NOMO-1 treated with DMSO at 0.1 percent for 48 hours (cell line): Measurements from ENCODE around the gene ZSCAN22.

Experiments
- DNase-seq: peaks from one replicate; lab custom pipeline; 2025; ENCODE audit not compliant: unreplicated experiment; lab: John Stamatoyannopoulos, UW

Gene ZSCAN22

DNA sequence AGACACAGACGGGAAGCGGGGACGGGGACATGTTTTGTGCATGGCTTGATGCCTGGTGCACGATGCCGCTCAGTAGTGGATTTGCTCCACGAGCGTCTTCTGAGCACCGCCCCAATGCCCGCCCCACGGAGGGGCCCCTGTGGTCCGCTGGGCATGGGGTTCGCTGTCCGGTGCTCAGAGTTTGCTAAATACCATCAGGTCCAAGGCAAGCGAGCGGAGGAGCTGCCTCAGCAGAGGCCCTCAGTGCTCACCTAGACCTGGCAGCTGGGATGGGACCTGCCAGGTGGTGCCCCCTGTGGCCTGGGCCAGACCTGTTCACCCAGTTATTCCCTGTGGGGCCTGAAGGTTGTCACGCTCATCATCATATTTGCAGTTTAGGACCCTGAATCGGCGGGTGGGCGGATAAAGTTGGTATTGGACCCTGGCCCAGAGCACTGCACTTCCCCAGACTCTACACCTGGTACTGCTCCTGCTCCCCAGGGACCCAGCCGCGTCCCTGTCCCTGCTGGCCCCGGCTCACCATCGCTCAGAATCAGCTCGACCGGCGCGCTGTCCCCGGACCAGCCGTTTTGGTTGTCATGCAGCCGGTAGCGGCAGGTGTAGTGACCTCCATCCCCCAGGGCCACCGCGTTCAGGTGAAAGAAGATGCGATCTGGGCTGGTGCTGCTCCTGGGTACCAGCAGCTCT, 24.2 kb downstream of the ZSCAN22 start:
- DNase-seq = no peak

DNA sequence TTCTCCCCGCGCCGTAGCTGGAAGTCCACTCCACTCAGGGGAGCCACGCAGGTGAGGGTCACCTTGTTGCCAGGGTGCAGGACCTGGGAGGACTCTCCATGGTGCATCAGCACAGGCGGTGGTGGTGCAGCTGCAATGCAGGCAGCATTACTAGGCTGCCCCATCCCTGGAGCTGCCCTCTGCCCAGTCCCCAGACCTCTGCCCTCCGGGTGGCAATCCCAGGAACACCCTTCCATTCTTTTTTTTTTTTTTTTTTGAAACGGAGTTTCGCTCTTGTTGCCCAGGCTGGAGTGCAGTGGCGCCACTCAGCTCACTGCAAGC, 24.7 kb downstream of the ZSCAN22 start:
- DNase-seq = no peak

DNA sequence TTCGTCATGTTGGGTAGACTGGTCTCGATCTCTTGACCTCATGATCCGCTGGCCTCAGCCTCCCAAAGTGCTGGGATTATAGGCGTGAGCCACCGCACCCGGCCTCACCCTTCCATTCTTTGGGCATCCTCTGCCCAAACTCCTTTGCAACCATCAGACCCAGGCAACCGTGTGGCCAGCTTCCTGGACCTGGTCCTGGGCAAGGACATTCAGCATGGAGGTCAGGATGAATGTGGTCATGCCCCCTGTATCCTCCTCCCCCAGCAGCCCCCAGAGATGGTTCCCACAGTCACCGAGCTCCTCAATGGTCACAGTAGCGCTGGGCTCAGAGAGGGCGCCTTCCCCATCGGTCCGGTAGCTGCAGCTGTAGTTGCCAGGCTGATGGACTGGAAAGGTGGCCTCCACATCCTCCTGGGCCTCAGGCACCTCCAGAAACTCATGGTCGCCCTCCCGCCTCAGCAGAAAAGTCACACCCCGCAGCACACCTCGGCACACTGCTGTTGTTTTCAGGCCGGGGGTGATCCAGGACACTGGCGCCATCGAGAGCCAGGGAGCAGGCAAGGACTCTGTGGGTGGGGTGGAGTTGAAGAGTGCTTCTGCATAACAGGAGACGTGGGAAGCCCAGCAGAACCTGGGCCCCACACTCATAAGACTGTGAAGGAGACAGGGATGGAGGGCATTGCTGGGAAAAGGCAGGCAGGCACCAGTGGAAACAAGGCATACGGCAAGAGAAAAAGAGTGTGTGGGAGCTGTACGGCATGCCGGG, 25.4 kb downstream of the ZSCAN22 start:
- no peak for DNase-seq

DNA sequence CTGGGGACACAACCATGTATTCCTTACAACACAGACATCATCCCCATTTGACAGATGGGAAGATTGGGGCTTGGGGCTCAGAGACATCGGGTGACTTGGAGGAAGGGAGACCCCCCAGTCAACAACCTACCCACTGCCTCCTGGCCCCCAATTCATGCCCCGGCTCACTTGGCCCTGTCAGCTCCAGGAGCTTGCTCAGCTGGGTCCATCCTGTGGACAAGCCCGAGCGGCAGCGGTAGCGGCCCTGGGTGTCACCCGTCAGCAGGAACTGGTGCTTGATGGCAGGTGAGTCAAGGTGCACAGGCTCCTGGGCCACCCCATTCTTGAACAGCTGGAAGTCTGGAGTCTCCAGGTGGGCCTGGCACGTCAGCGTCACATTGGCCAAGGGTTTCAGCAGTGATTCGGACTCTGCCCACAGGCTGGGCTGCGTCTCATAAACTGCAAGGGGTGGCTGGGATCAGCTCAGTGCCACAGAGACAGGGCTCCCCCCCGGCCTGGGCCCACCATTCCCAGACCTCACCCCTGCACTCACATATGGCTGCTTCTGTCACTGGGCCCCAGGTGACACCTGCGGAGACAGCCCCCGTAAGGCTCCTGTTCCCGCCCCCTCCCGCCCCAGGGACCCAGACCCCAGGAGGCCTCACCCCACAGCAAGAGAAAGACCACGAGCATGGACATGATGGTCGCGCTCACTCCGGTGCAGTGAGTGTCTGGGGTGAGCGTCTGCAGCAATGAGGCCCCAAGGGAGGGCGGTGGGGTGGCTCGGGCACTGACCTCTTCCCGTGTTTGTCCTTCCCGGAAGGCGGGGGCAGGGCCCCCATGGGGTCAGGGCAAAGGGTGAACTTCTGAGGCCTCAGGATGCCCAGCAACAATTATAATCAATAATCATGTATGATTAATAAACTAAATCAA, 26.2 kb downstream of the ZSCAN22 start, which contains the start of gene A1BG:
TSS of gene A1BG (minus strand) at position 733 of the 912 bp plus-strand sequence. CDS start at position 678, 55 bp downstream.
- DNase-seq = no peak

DNA sequence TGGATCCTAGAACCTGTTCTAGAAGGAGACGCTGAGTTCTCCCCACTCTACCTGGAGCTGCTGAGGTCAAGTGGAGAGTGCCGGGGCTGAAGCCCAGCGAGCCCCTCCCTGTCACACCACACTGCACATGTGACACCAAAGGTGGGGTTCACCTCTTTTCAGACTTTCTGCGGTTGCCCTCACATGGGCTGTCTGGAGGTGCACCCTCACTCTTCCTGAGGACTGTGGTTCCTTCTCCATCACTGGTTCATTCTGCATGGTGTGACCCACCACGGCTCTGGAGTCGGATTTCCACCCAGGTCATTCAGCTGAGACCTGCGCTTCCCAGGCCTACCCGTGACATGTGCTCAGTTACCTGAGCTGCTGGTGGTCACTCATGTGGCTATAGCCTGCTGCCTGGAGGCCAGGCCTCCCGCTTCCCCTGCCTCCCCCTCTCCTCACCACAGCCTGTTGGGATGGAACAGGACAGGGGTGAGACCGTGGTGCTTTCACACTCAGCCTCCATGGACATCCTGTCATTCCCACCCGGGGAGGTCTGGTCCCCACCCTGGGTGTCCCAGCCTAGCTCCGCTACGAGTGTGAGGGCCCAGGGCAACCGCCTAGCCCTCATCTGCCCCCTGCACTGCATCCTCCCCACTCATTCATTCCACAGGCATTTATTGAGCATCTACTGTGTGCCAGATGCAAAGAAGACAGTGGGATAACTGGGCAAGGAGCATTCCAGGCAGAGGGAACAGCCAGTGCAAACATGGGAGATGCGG, 27.1 kb downstream of the ZSCAN22 start:
- no peak for DNase-seq

DNA sequence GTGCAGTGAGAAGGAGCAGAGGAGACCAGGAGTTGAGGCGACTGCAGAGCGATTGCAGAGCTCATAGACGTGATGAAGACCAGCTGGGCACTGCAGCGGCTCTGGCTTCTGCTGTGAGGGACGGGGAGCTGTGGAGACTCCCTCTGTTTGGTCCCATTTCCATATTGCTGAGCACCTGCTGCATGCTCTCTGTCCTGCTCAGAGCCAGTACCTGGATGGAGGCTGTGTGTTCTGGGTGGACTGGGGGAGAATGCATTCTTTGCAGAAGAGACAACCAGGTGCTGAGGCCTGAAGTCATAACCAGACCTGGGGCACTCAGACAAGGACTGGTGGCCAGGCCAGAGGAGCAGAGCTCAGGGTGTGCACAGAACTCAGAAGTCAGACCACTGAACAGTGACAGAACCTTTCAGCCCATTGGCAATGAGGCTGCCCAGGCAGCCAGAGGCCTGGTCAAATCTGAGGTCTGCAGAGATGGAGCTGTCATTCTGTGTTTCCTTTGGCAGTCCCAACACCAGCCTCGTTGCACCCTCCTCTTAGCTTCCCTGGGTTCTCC, 27.8 kb downstream of the ZSCAN22 start:
- DNase-seq = no peak

DNA sequence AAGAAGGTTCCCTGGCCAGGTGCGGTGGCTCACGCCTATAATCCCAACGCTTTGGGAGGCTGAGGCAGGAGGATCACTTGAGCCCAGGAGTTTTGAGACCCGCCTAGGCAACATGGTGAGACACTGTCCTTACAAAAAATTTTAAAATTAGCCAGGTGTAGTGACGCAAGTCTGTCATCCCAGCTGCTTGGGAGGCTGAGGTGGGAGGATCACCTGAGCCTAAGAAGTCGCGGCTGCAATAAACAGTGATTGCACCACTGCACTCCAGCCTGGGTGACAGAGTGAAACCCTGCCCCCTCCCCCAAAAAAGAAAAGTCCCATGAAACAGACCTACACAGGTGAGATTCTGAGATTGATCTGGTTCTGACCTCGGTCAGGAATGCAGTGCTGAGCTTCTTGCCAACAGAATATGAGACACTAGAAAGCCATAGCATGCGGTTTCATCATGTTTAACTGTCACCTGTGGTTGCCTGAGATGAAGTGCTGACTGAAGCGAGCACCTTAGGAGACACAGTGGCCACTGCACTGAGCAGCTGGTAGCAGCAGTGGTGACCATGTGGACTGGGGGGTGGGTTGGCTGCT, 28.5 kb downstream of the ZSCAN22 start:
- no peak for DNase-seq

DNA sequence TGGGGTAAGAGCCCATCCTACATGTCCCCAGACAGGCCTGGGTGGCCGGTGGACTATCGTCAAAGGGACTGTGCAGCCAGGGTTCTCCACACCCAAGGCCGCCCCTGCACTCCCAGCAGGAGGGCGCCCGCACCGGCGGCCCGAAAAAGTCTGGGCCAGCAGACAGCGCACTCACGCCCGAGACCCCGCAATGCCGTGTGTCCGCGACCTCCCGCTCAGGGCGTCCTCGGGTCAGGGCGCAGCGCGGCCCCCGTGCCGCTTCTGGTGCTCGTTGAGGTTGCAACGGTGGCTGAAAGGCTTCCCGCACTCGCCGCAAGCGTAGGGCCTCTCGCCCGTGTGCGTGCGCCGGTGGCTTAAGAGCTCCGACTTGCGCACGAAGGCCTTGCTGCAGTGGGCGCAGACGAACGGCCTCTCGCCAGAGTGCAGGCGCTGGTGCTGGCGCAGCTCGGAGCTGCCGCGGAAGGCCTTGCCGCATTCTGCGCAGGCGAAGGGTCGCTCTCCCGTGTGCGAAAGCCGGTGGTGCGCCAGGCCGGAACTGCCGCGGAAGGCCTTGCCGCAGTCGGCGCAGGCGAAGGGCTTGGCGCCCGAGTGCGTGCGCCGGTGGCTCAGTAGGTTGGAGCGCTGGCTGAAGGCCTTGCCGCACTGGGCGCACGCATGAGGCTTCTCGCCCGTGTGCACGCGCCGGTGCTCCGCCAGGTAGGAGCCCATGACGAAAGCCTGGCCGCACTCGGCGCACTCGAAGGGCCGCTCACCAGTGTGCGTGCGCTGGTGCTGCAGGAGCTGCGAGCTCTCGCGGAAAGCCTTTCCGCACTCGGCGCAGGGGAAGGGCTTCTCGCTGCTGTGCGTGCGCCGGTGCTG, 29.3 kb downstream of the ZSCAN22 start:
- no peak for DNase-seq

DNA sequence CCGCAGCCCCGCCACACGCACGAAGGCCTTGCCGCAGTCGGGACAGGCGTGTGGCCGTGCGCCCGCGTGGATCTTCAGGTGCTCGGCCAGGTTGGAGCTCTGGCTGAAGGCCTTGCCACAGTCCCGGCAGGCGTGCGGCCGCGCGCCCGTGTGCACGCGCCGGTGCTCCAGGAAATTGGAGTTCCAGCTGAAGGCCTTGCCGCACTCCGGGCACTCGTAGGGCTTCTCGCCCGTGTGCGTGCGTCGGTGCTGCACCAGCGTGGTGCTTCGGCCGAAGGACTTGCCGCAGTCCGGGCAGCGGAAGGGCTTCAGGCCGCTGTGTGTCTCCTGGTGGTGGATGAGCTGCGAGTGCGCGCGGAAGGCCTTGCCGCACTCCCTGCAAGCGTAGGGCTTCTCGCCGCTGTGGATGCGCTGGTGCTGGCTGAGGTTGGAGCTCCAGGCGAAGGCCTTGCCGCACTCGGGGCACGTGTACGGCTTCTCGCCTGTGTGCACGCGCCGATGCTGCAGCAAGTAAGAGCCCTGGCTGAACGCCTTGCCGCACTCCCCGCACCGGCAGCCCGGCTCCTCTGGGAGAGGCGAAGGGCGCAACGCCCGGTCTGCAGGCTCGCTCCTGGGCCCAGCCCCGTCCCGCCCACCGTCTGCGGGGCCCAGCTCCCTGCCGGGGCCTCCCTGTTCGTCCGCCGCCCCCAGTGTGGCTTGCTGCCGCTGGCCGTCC, 30.1 kb downstream of the ZSCAN22 start:
- no peak for DNase-seq

DNA sequence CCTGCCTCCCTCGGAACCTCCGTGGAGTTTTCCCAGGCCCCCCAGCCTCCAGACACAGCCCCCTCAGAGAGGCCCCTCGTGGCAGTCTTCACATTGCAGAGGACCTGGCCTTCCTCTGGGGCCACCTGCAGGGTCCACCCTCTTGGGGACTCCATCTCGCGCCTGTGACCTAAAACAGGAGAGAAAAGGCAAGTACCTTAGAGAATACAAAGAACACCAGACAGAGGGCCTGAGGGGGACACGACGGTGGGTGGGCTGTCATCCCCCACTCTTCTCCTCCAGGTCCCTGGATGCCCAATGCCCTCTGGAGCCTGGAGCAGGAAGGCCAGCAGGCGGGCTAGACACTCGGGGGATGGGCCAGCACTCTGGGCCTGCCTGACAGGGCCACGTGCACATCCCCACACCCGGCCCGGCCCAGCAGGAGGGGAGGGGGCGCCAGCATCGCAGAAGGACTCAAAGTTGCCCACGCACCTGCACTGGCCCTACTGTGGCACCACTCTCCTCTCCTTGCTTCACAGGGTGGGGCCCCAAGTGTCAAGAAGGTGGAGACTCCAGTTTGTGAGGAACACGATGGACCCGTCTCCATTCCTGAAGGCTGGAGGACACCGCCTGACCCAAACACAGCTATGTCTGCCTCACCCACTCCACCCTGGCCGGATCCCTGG, 30.8 kb downstream of the ZSCAN22 start:
- DNase-seq = no peak

DNA sequence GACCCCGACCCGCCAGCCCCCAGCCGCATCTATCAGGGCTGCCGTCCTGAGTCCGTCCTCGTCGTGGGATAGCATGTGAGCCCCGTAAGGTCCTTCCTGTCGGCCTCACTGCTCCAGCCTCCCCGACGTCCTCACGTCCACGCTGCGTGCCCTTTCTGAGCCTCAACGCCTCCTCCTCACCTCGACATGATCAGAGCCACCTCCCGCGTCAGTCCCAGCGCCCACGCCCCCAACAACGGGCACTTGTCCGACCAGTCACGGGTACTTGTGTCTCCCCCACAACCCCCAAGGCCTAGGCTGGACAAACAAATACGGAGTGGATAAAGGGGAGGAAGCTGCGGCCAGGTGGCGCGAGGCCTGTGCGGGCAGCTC, 35.1 kb downstream of the ZSCAN22 start:
- peak; percentile 48 for DNase-seq

DNA sequence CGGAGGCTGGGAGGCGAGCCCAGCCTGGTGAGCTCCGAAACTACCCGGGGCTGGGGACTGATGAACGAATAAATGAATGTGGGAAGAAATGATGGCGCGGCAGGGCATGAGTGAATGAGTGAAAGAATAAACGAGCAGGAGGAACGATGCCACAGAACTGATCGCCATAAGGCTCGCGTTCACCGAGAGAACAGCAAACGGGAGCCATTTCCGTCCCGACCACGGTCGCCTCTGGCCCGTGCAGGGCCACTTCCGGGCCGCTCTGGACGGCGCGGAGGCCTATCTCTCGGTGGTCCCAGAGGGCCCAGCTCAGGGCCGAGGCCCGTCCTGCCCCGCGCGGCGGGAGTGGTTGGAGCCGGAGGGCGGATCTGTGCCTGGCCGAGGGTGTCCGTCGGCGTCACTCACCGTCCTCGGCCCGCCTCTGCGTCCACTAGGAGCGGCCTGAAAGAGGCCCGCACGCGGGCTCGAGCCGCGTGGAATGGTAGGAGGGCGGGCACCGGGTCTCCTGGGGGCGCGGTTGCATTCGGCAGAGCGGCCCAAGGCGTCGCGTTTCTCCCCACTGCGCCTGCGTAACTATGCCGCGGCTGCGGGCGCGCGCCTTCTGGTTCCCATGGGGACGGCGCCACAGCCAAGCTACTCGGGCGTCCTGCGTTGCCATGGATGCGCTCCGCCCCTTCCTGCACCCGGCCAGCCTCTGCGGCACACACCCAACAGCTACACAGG, 35.6 kb downstream of the ZSCAN22 start, which contains the start of gene ZNF497:
TSS of gene ZNF497 (minus strand) at position 480 of the 723 bp plus-strand sequence. CDS start 5,116 bp downstream, outside the sequence.
- DNase-seq = peak; percentile 94

DNA sequence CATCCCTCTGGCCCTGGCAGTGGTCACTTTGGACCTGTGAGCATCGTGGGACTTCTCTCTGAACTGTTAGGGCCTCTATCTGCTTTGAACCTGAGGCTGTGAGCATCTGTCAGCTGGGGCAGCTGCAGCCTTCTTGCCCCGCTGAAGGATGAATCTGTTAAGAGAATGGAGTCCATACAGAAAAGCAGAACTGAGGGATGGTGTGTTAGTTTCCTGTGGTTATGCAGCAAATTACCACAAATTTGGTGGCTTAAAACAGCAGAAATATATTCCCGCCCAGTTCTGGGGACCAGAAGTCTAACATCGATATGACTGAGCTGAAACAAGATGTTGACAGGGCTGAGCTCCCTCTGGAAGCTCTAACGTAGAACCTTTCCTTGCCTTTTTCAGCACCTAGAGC, 37.4 kb downstream of the ZSCAN22 start:
- peak; percentile 92 for DNase-seq

DNA sequence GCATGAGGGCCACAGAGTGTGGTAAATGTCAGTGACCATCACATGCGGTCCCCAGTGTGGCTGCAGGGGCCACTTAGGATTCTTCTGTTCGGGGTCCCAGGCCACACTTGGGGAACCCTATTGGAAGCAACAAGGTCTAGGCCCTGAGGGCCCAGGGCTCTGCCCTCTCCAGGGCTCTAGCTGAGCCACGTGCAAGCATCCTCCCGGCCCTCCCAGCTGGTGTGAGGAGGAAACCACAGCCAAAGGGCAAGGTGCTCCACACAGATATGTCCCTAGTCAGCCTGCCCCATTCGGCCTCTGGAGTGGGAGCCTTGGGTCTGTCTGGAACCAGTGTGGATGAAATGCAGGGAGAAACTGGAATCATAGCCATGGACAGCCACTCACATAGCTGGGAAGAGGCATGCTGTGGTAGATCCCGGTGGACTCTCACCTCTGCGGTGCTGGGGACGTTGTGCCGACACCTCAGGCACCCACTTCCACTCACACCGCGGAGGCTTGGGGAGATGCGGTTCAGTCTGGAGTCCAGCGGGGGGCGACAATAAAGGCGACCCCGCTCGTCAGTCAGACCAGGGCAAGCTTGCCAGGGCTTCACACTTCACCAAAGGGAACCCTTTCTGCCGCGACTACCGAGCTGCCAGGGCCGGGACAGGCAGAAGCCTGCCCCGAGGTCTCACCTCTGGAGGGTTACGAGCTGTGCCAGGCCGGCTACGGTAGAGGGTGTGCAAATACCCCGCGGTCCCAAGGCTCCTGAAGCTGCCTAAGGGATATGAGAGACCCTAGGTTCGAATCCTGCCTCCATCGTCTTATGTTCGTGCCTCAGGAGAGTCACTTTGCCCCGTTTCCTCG, 40.0 kb downstream of the ZSCAN22 start:
- DNase-seq = no peak

DNA sequence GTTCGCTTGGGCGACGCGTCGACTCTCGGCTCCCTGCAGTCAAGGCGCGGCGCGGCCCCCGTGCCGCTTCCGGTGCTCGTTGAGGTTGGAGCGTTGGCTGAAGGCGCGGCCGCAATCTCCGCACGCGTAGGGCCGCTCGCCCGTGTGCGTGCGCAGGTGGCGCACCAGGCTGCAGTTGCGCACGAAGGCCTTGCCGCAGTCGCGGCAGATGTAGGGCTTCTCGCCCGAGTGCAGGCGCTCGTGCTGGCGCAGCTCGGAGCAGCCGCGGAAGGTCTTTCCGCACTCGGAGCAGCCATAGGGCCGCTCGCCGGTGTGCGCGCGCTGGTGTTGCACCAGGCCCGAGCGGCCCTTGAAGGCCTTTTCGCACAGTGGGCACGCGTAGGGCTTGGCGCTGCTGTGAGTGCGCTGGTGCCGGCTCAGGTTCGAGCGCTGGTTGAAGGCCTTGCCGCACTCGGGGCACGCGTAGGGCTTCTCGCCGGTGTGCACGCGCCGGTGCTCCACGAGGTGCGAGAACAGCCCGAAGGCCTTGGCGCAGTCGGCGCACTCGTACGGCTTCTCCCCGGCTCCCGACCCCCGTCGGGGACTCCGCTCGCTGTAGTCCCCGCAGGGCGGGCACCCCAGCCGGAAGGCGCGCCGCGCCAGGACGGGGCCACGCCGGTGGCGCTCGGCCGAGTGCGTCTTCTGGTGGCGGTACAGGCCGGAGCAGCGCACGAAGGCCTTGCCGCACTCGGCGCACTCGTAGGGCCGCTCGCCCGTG, 41.1 kb downstream of the ZSCAN22 start:
- DNase-seq = no peak
